ENCODE measurements around the gene TMEM43. TPM values are rescaled to one million over a fixed set of nuclear protein-coding genes. Genes with fewer than 3 reads are reported as not detected.

The TMEM43 gene
- total and polyA plus RNA-seq, 10 of the 15 experiments (the other 5 are each of a cell fraction or from before 2014, with no cell fraction given), result 7.2 to 33.0 (median 18.5) TPM

DNA sequence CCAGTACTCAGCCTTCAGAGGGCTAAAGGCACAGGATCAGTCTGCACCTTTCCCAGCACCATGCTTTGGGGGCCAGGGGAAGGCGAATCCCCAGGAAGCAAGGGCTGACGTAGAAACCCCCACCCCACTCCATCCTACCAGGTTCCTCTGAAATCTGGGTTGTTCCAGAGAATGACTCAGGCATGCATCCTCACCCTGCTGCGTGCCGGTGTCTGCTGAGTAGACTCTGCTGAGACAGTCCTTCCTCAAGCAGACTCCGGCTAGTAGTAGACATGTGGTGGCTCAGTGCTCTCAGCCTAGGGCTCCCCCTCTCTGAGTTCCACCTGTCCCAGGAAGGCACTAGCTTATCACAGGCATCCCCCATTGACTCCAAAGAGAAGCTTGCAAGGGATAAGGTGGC lies 9.0 kb downstream of the TMEM43 start:
- no peak for TF ChIP-seq BMI1 (IDR thresholded peaks at IDR 0.05; ENCODE audit: borderline replicate concordance)
- TF ChIP-seq NBN (IDR thresholded peaks at IDR 0.05), result no peak
- TF ChIP-seq WRNIP1 (IDR thresholded peaks at IDR 0.05; ENCODE audit: borderline replicate concordance, low read depth, low read length), result no peak
- no peak for TF ChIP-seq HDAC6 (IDR thresholded peaks at IDR 0.05; ENCODE audit: unreplicated experiment)
- TF ChIP-seq, protein P1, sequence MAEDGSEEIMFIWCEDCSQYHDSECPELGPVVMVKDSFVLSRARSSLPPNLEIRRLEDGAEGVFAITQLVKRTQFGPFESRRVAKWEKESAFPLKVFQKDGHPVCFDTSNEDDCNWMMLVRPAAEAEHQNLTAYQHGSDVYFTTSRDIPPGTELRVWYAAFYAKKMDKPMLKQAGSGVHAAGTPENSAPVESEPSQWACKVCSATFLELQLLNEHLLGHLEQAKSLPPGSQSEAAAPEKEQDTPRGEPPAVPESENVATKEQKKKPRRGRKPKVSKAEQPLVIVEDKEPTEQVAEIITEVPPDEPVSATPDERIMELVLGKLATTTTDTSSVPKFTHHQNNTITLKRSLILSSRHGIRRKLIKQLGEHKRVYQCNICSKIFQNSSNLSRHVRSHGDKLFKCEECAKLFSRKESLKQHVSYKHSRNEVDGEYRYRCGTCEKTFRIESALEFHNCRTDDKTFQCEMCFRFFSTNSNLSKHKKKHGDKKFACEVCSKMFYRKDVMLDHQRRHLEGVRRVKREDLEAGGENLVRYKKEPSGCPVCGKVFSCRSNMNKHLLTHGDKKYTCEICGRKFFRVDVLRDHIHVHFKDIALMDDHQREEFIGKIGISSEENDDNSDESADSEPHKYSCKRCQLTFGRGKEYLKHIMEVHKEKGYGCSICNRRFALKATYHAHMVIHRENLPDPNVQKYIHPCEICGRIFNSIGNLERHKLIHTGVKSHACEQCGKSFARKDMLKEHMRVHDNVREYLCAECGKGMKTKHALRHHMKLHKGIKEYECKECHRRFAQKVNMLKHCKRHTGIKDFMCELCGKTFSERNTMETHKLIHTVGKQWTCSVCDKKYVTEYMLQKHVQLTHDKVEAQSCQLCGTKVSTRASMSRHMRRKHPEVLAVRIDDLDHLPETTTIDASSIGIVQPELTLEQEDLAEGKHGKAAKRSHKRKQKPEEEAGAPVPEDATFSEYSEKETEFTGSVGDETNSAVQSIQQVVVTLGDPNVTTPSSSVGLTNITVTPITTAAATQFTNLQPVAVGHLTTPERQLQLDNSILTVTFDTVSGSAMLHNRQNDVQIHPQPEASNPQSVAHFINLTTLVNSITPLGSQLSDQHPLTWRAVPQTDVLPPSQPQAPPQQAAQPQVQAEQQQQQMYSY (CRISPR knock-in tag; IDR thresholded peaks at IDR 0.05), result no peak
- TF ChIP-seq CREM (IDR thresholded peaks at IDR 0.05; ENCODE audit: low read depth), result no peak
- TF ChIP-seq SMAD5 (IDR thresholded peaks at IDR 0.05; ENCODE audit: low read depth), result no peak
- no peak for TF ChIP-seq GATAD2B (conservative IDR thresholded peaks at IDR 0.05; ENCODE audit: low read depth)
- TF ChIP-seq NR2F1 (conservative IDR thresholded peaks at IDR 0.05), result no peak
- TF ChIP-seq, protein P2, sequence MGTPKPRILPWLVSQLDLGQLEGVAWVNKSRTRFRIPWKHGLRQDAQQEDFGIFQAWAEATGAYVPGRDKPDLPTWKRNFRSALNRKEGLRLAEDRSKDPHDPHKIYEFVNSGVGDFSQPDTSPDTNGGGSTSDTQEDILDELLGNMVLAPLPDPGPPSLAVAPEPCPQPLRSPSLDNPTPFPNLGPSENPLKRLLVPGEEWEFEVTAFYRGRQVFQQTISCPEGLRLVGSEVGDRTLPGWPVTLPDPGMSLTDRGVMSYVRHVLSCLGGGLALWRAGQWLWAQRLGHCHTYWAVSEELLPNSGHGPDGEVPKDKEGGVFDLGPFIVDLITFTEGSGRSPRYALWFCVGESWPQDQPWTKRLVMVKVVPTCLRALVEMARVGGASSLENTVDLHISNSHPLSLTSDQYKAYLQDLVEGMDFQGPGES (IDR thresholded peaks at IDR 0.05), result no peak
- no peak for TF ChIP-seq KDM1A (IDR thresholded peaks at IDR 0.05; ENCODE audit: borderline replicate concordance)
- no peak for TF ChIP-seq ZNF274 (IDR thresholded peaks at IDR 0.05; ENCODE audit: insufficient read depth, insufficient read length)
- TF ChIP-seq ZNF24 (IDR thresholded peaks at IDR 0.05), result no peak
- no peak for TF ChIP-seq RB1 (IDR thresholded peaks at IDR 0.05; ENCODE audit: borderline replicate concordance)
- TF ChIP-seq BRCA1 (IDR thresholded peaks at IDR 0.05; ENCODE audit: low read depth, low read length), result no peak
- TF ChIP-seq, protein P3, sequence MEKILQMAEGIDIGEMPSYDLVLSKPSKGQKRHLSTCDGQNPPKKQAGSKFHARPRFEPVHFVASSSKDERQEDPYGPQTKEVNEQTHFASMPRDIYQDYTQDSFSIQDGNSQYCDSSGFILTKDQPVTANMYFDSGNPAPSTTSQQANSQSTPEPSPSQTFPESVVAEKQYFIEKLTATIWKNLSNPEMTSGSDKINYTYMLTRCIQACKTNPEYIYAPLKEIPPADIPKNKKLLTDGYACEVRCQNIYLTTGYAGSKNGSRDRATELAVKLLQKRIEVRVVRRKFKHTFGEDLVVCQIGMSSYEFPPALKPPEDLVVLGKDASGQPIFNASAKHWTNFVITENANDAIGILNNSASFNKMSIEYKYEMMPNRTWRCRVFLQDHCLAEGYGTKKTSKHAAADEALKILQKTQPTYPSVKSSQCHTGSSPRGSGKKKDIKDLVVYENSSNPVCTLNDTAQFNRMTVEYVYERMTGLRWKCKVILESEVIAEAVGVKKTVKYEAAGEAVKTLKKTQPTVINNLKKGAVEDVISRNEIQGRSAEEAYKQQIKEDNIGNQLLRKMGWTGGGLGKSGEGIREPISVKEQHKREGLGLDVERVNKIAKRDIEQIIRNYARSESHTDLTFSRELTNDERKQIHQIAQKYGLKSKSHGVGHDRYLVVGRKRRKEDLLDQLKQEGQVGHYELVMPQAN (conservative IDR thresholded peaks at IDR 0.05), result no peak
- no peak for TF ChIP-seq MEF2B (IDR thresholded peaks at IDR 0.05; ENCODE audit: partially characterized antibody, poor library complexity, severe bottlenecking)
- no peak for TF ChIP-seq RAD21 (IDR thresholded peaks at IDR 0.05; ENCODE audit: insufficient read depth, low read depth, low read length)
- H3K79me2 ChIP-seq (ENCODE audit: control insufficient read depth, insufficient read depth, low read length), result peaks cover 1% of the 10 kb centered on the region; the same call in 1 of the 2 replicates
- no peak overlapping the region for H3K4me2 ChIP-seq (ENCODE audit: control insufficient read depth, insufficient read depth)
- no peaks in the 10 kb centered on the region for H3K4me1 ChIP-seq (ENCODE audit: control insufficient read depth, insufficient read depth, low read length)
- in situ Hi-C loops (cut with MboI) (no loop called here), intact Hi-C loops (cut with micrococcal nuclease; ENCODE audit: unreplicated experiment) (no loop called here)
- ChIA-PET CTCF (no interaction called here), RAD21 (ENCODE audit: unreplicated experiment) (no interaction called here), POLR2A (interaction anchor here (1.1 kb wide), 1 partner anchor 8 kb away, joined by 3 read pairs; no protein-coding TSS in a partner anchor), SMC1A (ENCODE audit: uncharacterized antibody, unreplicated experiment) (no interaction called here)
- H3K36me3 ChIP-seq (ENCODE audit: control insufficient read depth in 2 of 2, insufficient read depth in 2 of 2, low read length in 1 of 2), result peaks cover 20 to 29% of the 10 kb centered on the region in 2 experiments
- H3K9ac ChIP-seq (ENCODE audit: control insufficient read depth, insufficient read depth, low read length), result no peak overlapping the region
- H3K27ac ChIP-seq (ENCODE audit: control insufficient read depth, insufficient read depth), result no peak overlapping the region
- H4K20me1 ChIP-seq (ENCODE audit: control insufficient read depth, insufficient read depth), result no peaks in the 10 kb centered on the region
- no peak overlapping the region for H2AFZ ChIP-seq (ENCODE audit: control insufficient read depth, low read depth, low read length)
- no peak for ATAC-seq
- no peak for FAIRE-seq
- H3K4me3 ChIP-seq, result no peak overlapping the region
- no peak for DNase-seq (ENCODE audit: low read depth, low spot score)
- no peaks in the 10 kb centered on the region for H3K9me3 ChIP-seq (replicated peaks; ENCODE audit: control insufficient read depth, insufficient read depth, low read length)
- 100% methylated on average over 5 of the region's 5 CpGs for WGBS (ENCODE audit: insufficient coverage, insufficient replicate concordance, low lambda C conversion rate, missing lambda C conversion rate)
- H3K27me3 ChIP-seq (replicated peaks in 1 of 2; ENCODE audit: control insufficient read depth in 2 of 2, insufficient read depth in 2 of 2, low read length in 1 of 2), result no peaks in the 10 kb centered on the region
- no TSS peak for BruUV-seq (replicated peaks)
